Lower lobe of right lung (tissue), 2 donors: ENCODE data around the gene MAP3K19. TPM values are rescaled to one million over a fixed set of nuclear protein-coding genes. Genes with fewer than 3 reads are reported as not detected.

Source experiments
- ATAC-seq, 2 donors: fragments of 200-7000 bp; cut with Tn5 transposase; one replicate each; pipeline ENCODE4 v1.9.1; 2020 to 2022; ENCODE audit warnings: mild to moderate bottlenecking in 2 of 2, moderate library complexity in 2 of 2
- DNase-seq: peaks from one replicate; pipeline ENCODE4 v3.0.0-alpha.2; 2020
- H3K27ac ChIP-seq: fragments of 200-600 bp; one replicate; pipeline ENCODE4 v1.8.0; 2022
- H3K27me3 ChIP-seq: fragments of 200-600 bp; one replicate; pipeline ENCODE4 v1.8.0; 2022; ENCODE audit warnings: low read depth
- H3K36me3 ChIP-seq: fragments of 200-600 bp; one replicate; pipeline ENCODE4 v1.8.0; 2022; ENCODE audit warnings: mild to moderate bottlenecking
- H3K4me1 ChIP-seq: fragments of 200-600 bp; one replicate; pipeline ENCODE4 v1.8.0; 2022
- H3K4me3 ChIP-seq: fragments of 200-600 bp; one replicate; pipeline ENCODE4 v1.8.0; 2022; ENCODE audit warnings: mild to moderate bottlenecking
- H3K9me3 ChIP-seq: fragments of 200-600 bp; one replicate; pipeline ENCODE4 v1.8.0; 2022
- CTCF ChIP-seq: fragments of 200-600 bp; IDR thresholded peaks from one replicate; pipeline ENCODE4 v1.8.0; 2022; ENCODE audit warnings: antibody characterized with exemption, mild to moderate bottlenecking
- intact Hi-C: fragments of 100-400 bp; cut with DNase I; formaldehyde crosslinking; loops from one replicate; pipeline ENCODE4 v1.11.0; 2022
- total RNA-seq: library from RNA; stranded (reverse); fragmentation: NEBNext Ultra II Directional; extraction: Animal tissue kit (Norgen Biotek cat#: 25700); gene quantifications from one replicate; pipeline ENCODE4 v1.2.1, GENCODE V29; 2021
- donor health status: DM: no; HTN: yes; CAD: no; lungs with severe emphysema.

Gene MAP3K19
- total RNA-seq, 1 donor from 2014 or later = 7.2 TPM

GRCh38 chr2:135074216-135074615 is 27.0 kb upstream of the MAP3K19 start:
- no peak for TF ChIP-seq CTCF
- no peak overlapping the region for H3K27ac ChIP-seq
- H3K36me3 ChIP-seq = no peaks in the 10 kb centered on the region
- ATAC-seq (peak in 1 of 2 donors; percentile 34), DNase-seq (no peak)
- H3K4me3 ChIP-seq = no peak overlapping the region
- intact Hi-C loops = no loop called here
- no peaks in the 10 kb centered on the region for H3K4me1 ChIP-seq
- H3K27me3 ChIP-seq = no peaks in the 10 kb centered on the region
- H3K9me3 ChIP-seq = peaks cover 11% of the 10 kb centered on the region

- H3K36me3 ChIP-seq = no peaks in the 10 kb centered on the region
- intact Hi-C loops = no loop called here
- no peak for TF ChIP-seq CTCF
- H3K4me3 ChIP-seq = no peak overlapping the region
- no peaks in the 10 kb centered on the region for H3K4me1 ChIP-seq
- H3K27me3 ChIP-seq = no peaks in the 10 kb centered on the region
- H3K27ac ChIP-seq = no peak overlapping the region
- ATAC-seq = no peak
- DNase-seq = no peak
- peaks cover 11% of the 10 kb centered on the region for H3K9me3 ChIP-seq
Observed at GRCh38 chr2:135072125-135072997, 25.1 kb upstream of the MAP3K19 start.

GRCh38 chr2:135066710-135067109 is 19.5 kb upstream of the MAP3K19 start:
- Histone ChIP-seq H3K4me1 (no peaks in the 10 kb centered on the region), H3K4me3 (no peak overlapping the region), H3K27me3 (no peaks in the 10 kb centered on the region), H3K27ac (no peak overlapping the region), H3K36me3 (peaks cover 11% of the 10 kb centered on the region), H3K9me3 (no peaks in the 10 kb centered on the region)
- intact Hi-C loops = no loop called here
- no peak for ATAC-seq
- no peak for TF ChIP-seq CTCF
- no peak for DNase-seq

DNA sequence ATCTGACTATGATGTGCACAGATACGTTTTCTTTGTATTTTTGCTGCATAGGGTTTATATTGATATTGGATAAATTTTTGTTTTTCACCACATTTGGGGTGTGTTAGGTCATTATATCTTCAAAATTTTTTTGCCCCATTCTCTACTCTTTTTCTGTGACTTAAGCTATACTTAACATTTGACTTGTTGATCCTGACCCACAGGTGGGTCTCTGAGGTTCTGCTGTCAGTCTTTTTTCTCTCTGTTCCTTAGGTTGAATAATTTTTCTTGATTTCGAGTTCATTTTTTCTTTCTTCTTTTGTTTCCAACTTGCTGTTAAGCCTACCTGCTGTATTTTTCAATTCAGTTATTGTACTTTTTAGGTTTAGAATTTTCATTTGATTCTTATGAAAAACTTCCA is 16.9 kb upstream of the MAP3K19 start:
- H3K4me1 ChIP-seq = no peaks in the 10 kb centered on the region
- no peak for ATAC-seq
- no peak overlapping the region for H3K4me3 ChIP-seq
- no peaks in the 10 kb centered on the region for H3K9me3 ChIP-seq
- H3K36me3 ChIP-seq = peaks cover 28% of the 10 kb centered on the region
- no peak for DNase-seq
- TF ChIP-seq CTCF = no peak
- no peak overlapping the region for H3K27ac ChIP-seq
- H3K27me3 ChIP-seq = no peaks in the 10 kb centered on the region
- intact Hi-C loops = no loop called here

DNA sequence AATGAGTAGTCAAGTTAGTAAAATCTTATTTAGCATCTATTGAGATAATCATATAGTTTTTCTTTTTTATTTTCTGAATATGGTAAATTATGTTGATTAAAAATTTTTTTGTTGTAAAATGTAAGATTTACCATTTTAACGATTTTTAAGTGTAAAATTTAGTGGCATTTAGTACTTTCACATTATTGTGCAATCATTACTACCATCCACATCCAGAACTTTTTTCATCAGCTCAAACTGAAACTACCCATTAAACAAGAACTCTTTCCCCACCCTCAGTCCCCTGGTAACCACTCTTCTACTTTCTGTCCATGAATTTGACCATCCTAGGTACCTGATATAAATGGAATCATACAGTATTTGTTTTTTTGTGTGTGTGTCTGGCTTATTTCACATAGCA is 16.0 kb upstream of the MAP3K19 start:
- intact Hi-C loops = no loop called here
- Histone ChIP-seq H3K27me3 (no peaks in the 10 kb centered on the region), H3K4me1 (no peaks in the 10 kb centered on the region), H3K4me3 (no peak overlapping the region), H3K27ac (no peak overlapping the region), H3K9me3 (no peaks in the 10 kb centered on the region), H3K36me3 (peaks cover 28% of the 10 kb centered on the region)
- ATAC-seq = no peak
- no peak for TF ChIP-seq CTCF
- DNase-seq = no peak
